AG09319 (cell line): Measurements from ENCODE around the gene PCDHGA3.
A peak's percentile ranks its signal among the peaks of the same experiment; 100 is the strongest.
"Not testable (repeated sequence)": the region's sequence is repeated elsewhere in the genome, so short reads cannot be mapped to it uniquely, and the experiment has no call there.

ENCODE experiments used
- DNase-seq: peaks from one replicate; pipeline ENCODE4 v3.0.0-alpha.2; 2010; ENCODE audit warnings: low read depth; ENCODE audit errors: extremely low read depth
- TF ChIP-seq, protein P1 (sequence below): IDR thresholded peaks from 2 replicates; pipeline ENCODE4 v1.5.1; 2011; ENCODE audit warnings: low read depth, mild to moderate bottlenecking, inconsistent platforms, low read length, moderate library complexity

The PCDHGA3 gene

GRCh38 chr5:141382469-141383294 lies 39.1 kb downstream of the PCDHGA3 start, which contains the start of gene PCDHGA7:
TSS of gene PCDHGA7 (plus strand) at chr5:141382742. CDS start at chr5:141382900, 158 bp downstream.
- TF ChIP-seq, protein P1, sequence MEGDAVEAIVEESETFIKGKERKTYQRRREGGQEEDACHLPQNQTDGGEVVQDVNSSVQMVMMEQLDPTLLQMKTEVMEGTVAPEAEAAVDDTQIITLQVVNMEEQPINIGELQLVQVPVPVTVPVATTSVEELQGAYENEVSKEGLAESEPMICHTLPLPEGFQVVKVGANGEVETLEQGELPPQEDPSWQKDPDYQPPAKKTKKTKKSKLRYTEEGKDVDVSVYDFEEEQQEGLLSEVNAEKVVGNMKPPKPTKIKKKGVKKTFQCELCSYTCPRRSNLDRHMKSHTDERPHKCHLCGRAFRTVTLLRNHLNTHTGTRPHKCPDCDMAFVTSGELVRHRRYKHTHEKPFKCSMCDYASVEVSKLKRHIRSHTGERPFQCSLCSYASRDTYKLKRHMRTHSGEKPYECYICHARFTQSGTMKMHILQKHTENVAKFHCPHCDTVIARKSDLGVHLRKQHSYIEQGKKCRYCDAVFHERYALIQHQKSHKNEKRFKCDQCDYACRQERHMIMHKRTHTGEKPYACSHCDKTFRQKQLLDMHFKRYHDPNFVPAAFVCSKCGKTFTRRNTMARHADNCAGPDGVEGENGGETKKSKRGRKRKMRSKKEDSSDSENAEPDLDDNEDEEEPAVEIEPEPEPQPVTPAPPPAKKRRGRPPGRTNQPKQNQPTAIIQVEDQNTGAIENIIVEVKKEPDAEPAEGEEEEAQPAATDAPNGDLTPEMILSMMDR = peak; percentile 32

DNA sequence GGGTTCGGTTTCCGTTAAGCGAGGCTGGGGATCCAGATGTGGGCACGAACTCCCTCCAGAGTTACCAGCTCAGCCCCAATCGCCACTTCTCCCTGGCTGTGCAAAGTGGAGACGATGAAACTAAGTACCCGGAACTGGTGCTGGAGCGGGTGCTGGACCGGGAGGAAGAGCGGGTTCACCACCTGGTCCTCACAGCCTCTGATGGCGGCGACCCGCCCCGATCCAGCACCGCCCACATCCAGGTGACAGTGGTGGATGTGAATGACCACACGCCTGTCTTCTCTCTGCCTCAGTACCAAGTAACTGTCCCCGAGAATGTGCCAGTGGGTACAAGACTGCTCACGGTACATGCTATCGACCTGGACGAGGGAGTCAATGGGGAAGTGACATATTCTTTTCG lies 39.7 kb downstream of the PCDHGA3 start:
- no peak for DNase-seq

More at GRCh38 chr5:141382469-141383294, 39.1 kb downstream of the PCDHGA3 start, which contains the start of gene PCDHGA7:
- DNase-seq = no peak

DNA sequence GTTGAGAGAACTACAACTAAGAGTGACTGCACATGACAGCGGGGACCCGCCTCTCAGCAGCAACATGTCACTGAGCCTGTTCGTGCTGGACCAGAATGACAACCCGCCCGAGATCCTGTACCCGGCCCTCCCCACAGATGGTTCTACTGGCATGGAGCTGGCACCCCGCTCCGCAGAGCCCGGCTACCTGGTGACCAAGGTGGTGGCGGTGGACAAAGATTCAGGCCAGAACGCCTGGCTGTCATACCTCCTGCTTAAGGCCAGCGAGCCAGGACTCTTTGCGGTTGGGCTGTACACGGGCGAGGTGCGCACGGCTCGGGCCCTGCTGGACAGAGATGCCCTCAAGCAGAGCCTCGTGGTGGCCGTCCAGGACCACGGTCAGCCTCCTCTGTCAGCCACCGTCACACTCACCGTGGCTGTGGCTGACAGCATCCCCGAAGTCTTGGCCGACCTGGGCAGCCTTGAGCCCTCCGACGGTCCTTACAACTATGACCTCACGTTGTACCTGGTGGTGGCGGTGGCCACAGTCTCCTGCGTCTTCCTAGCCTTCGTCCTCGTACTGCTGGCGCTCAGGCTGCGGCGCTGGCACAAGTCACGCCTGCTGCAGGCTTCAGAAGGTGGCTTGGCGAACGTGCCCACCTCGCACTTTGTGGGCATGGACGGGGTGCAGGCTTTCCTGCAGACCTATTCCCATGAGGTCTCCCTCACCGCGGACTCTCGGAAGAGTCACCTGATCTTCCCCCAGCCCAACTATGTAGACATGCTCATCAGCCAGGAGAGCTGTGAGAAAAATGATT lies 41.0 kb downstream of the PCDHGA3 start:
- TF ChIP-seq, protein P1 = no peak
- DNase-seq = no peak

More for the DNA sequence above, 39.7 kb downstream of the PCDHGA3 start:
- TF ChIP-seq, protein P1 = no peak

DNA sequence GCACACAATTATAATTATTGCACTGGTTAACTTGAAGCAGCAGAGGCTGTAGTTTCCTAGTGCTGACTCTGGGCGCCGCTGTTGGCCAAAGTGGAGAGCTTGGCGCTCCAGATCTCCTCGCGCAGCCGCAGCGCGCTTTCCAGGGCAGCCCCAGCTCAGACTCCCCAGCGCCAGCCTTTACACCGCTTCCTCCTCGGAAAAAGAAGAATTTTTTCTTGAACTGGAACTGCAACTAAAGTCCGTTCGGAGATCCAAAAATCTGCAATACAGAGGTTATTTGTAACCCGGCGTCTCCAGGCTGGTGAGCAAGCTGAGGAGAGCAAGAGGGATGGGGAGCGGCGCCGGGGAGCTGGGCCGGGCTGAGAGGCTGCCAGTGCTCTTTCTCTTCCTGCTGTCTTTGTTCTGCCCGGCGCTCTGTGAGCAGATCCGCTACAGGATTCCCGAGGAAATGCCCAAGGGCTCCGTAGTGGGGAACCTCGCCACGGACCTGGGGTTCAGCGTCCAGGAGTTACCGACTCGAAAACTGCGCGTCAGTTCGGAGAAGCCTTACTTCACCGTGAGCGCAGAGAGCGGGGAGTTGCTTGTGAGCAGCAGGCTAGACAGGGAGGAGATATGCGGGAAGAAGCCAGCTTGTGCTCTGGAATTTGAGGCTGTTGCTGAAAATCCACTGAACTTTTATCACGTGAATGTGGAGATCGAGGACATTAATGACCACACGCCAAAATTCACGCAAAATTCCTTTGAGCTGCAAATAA lies 44.1 kb downstream of the PCDHGA3 start, which contains the start of gene PCDHGB4:
Gene PCDHGB4 (plus strand): TSS at position 142 of the 755 bp plus-strand sequence. CDS start 187 bp downstream, at position 329.
- TF ChIP-seq, protein P1 = peak; percentile 43

DNA sequence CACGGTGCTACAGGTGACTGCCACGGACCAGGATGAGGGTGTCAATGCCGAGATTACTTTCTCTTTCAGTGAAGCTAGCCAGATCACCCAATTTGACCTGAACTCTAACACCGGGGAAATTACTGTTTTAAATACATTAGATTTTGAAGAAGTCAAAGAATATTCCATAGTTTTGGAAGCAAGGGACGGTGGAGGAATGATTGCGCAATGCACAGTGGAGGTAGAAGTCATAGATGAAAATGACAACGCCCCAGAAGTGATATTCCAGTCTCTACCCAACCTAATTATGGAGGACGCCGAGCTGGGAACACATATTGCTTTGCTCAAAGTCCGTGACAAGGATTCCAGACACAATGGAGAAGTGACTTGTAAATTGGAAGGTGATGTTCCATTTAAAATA lies 45.0 kb downstream of the PCDHGA3 start:
- TF ChIP-seq, protein P1 = no peak
- no peak for DNase-seq

More for the DNA sequence above, 44.1 kb downstream of the PCDHGA3 start, which contains the start of gene PCDHGB4:
- DNase-seq = not testable (repeated sequence)

DNA sequence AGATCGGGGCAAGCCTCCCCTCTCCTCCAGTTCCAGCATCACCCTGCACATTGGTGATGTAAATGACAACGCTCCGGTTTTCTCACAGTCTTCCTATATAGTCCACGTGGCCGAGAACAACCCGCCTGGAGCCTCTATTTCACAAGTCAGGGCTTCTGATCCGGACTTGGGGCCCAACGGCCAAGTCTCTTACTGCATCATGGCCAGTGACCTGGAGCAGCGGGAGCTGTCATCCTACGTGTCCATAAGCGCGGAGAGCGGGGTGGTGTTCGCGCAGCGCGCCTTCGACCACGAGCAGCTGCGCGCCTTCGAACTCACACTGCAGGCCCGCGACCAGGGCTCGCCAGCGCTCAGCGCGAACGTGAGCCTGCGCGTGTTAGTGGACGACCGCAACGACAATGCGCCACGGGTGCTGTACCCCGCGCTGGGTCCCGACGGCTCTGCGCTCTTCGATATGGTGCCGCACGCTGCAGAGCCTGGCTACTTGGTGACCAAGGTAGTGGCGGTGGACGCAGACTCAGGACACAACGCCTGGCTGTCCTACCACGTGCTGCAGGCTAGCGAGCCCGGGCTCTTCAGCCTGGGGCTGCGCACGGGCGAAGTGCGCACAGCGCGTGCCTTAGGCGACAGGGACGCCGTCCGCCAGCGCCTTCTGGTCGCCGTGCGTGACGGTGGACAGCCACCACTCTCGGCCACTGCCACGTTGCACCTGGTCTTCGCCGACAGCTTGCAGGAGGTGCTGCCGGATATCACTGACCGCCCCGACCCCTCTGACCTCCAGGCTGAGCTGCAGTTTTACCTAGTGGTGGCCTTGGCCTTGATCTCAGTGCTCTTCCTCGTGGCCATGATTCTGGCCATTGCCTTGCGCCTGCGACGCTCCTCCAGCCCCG lies 45.8 kb downstream of the PCDHGA3 start:
- DNase-seq = no peak

More for the DNA sequence above, 45.8 kb downstream of the PCDHGA3 start:
- TF ChIP-seq, protein P1 = no peak
